GM18505 (cell line): ENCODE data around the gene EFCAB12.
"Not testable (repeated sequence)": the region's sequence is repeated elsewhere in the genome, so short reads cannot be mapped to it uniquely, and the experiment has no call there.

ENCODE experiments used
- ATAC-seq: cut with Tn5 transposase; IDR thresholded peaks from one replicate; pipeline ENCODE4 v1.9.1; 2021; ENCODE audit not compliant: unreplicated experiment
- POLR2A ChIP-seq: IDR thresholded peaks from 4 replicates; pipeline ENCODE4 v1.6.1; 2011; ENCODE audit warnings: borderline replicate concordance; ENCODE audit not compliant: insufficient read depth, insufficient read length; ENCODE audit errors: extremely low read depth

The EFCAB12 gene

GRCh38 chr3:129409541-129409940, 18.9 kb downstream of the EFCAB12 start:
- TF ChIP-seq POLR2A, result no peak
- no peak for ATAC-seq

GRCh38 chr3:129404610-129405009, 23.8 kb downstream of the EFCAB12 start:
- TF ChIP-seq POLR2A, result no peak
- no peak for ATAC-seq

- ATAC-seq, result no peak
- no peak for TF ChIP-seq POLR2A
These were observed 24.3 kb downstream of the EFCAB12 start for GRCh38 chr3:129404130-129404529.

GRCh38 chr3:129403450-129403849, 25.0 kb downstream of the EFCAB12 start:
- no peak for TF ChIP-seq POLR2A
- ATAC-seq, result no peak

GRCh38 chr3:129402616-129403015, 25.8 kb downstream of the EFCAB12 start:
- ATAC-seq, result no peak
- no peak for TF ChIP-seq POLR2A

- no peak for ATAC-seq
- no peak for TF ChIP-seq POLR2A
These were observed 26.2 kb downstream of the EFCAB12 start for GRCh38 chr3:129402210-129402609.

- TF ChIP-seq POLR2A, result no peak
- peak; percentile 19 for ATAC-seq
These were observed 28.5 kb downstream of the EFCAB12 start for GRCh38 chr3:129399895-129400357.

- peak; percentile 47 for TF ChIP-seq POLR2A
- peak; percentile 72 for ATAC-seq
These were observed 29.1 kb downstream of the EFCAB12 start for GRCh38 chr3:129399145-129399894.

- TF ChIP-seq POLR2A, result no peak
- ATAC-seq, result no peak
These were observed 29.7 kb downstream of the EFCAB12 start for GRCh38 chr3:129398803-129399144.

GRCh38 chr3:129393760-129394564, 34.5 kb downstream of the EFCAB12 start:
- not testable (repeated sequence) for ATAC-seq

- TF ChIP-seq POLR2A, result no peak
- no peak for ATAC-seq
These were observed 35.2 kb downstream of the EFCAB12 start for GRCh38 chr3:129393271-129393670.

- not testable (repeated sequence) for ATAC-seq
These were observed 36.1 kb downstream of the EFCAB12 start for GRCh38 chr3:129392106-129392887.

- not testable (repeated sequence) for ATAC-seq
These were observed 36.9 kb downstream of the EFCAB12 start for GRCh38 chr3:129391583-129391982.

GRCh38 chr3:129389572-129389937, 38.9 kb downstream of the EFCAB12 start:
- no peak for TF ChIP-seq POLR2A
- no peak for ATAC-seq

- not testable (repeated sequence) for ATAC-seq
These were observed 39.5 kb downstream of the EFCAB12 start for GRCh38 chr3:129388791-129389571.
